Measurements from ENCODE around the gene FYCO1.

FYCO1 gene

GRCh38 chr3:45983770-45984169 lies 11.9 kb downstream of the FYCO1 start:
- DNase-seq = no peak

GRCh38 chr3:45981346-45982074 lies 14.1 kb downstream of the FYCO1 start:
- DNase-seq = no peak

GRCh38 chr3:45980819-45981218 lies 14.8 kb downstream of the FYCO1 start:
- no peak for DNase-seq

- DNase-seq = no peak
Observed at GRCh38 chr3:45980229-45980813, 15.3 kb downstream of the FYCO1 start.

- DNase-seq = no peak
Observed at GRCh38 chr3:45979378-45979777, 16.2 kb downstream of the FYCO1 start.

- DNase-seq = no peak
Observed at GRCh38 chr3:45978006-45978761, 17.4 kb downstream of the FYCO1 start.

GRCh38 chr3:45976191-45977091 lies 19.2 kb downstream of the FYCO1 start:
- DNase-seq = no peak

GRCh38 chr3:45975686-45976085 lies 19.9 kb downstream of the FYCO1 start:
- no peak for DNase-seq

GRCh38 chr3:45974686-45975085 lies 20.9 kb downstream of the FYCO1 start:
- no peak for DNase-seq

GRCh38 chr3:45972534-45973402 lies 22.9 kb downstream of the FYCO1 start:
- no peak for DNase-seq

- no peak for DNase-seq
Observed at GRCh38 chr3:45969953-45970352, 25.7 kb downstream of the FYCO1 start.

- no peak for DNase-seq
Observed at GRCh38 chr3:45969116-45969515, 26.5 kb downstream of the FYCO1 start.

GRCh38 chr3:45968706-45969105 lies 26.9 kb downstream of the FYCO1 start:
- no peak for DNase-seq

GRCh38 chr3:45968149-45968548 lies 27.5 kb downstream of the FYCO1 start:
- DNase-seq = no peak

GRCh38 chr3:45967724-45968123 lies 27.9 kb downstream of the FYCO1 start:
- DNase-seq = no peak

GRCh38 chr3:45966950-45967640 lies 28.5 kb downstream of the FYCO1 start:
- DNase-seq = no peak

GRCh38 chr3:45966371-45966791 lies 29.2 kb downstream of the FYCO1 start:
- DNase-seq = no peak

GRCh38 chr3:45965653-45966052 lies 30.0 kb downstream of the FYCO1 start:
- peak; percentile 26 for DNase-seq

- no peak for DNase-seq
Observed at GRCh38 chr3:45965253-45965652, 30.4 kb downstream of the FYCO1 start.

- DNase-seq = no peak
Observed at GRCh38 chr3:45964139-45964538, 31.5 kb downstream of the FYCO1 start.

GRCh38 chr3:45962033-45962432 lies 33.6 kb downstream of the FYCO1 start:
- DNase-seq = no peak

Data from T-helper 9 cell (primary cell).